HFFc6 (cell line): Measurements from ENCODE around the gene KIF23. TPM values are rescaled to one million over a fixed set of nuclear protein-coding genes. Genes with fewer than 3 reads are reported as not detected.

Experiments
- DNase-seq: peaks from one replicate; pipeline ENCODE4 v3.0.0-alpha.2; 2018
- H3K27ac Mint-ChIP-seq: 2 replicates; pipeline ENCODE4 v1.8.0; 2020; ENCODE audit warnings: mild to moderate bottlenecking, mixed read lengths
- H3K27me3 Mint-ChIP-seq: 2 replicates; pipeline ENCODE4 v1.8.0; 2021; ENCODE audit warnings: mild to moderate bottlenecking, moderate library complexity, mixed read lengths; ENCODE audit not compliant: insufficient read depth
- H3K36me3 Mint-ChIP-seq: 2 replicates; pipeline ENCODE4 v1.8.0; 2021; ENCODE audit warnings: low read depth, mixed read lengths
- H3K4me1 Mint-ChIP-seq: 2 replicates; pipeline ENCODE4 v1.8.0; 2020; ENCODE audit warnings: low read depth, mixed read lengths
- H3K4me3 Mint-ChIP-seq: 2 replicates; pipeline ENCODE4 v1.8.0; 2020; ENCODE audit warnings: mild to moderate bottlenecking, moderate library complexity, mixed read lengths
- H3K9me3 Mint-ChIP-seq: 2 replicates; pipeline ENCODE4 v1.8.0; 2020; ENCODE audit warnings: mild to moderate bottlenecking, mixed read lengths
- total RNA-seq, 6 experiments: library from RNA; stranded (reverse); fragmentation: NEBNext Ultra II Directional; extraction: Animal tissue kit (Norgen Biotek cat#: 25700); gene quantifications; 2 replicates in 1 of 6; 3 replicates in 5 of 6; pipeline ENCODE4 v1.2.3, GENCODE V29; 2021
- TF ChIP-seq, protein P1 (sequence below): fragments of 200-600 bp; sonication (generic); IDR thresholded peaks from 2 replicates; pipeline ENCODE4 v1.5.0; 2021; ENCODE audit warnings: antibody characterized with exemption, mild to moderate bottlenecking

Gene KIF23
- total RNA-seq, 6 experiments from 2014 or later: 37.0 to 74.7 (median 64.6) TPM

- Mint-ChIP-seq H3K27ac (peak overlapping the region; percentile 67), H3K4me1 (peaks cover 65% of the 10 kb centered on the region), H3K27me3 (no peaks in the 10 kb centered on the region), H3K4me3 (no peak overlapping the region), H3K36me3 (no peaks in the 10 kb centered on the region), H3K9me3 (no peaks in the 10 kb centered on the region)
- TF ChIP-seq, protein P1, sequence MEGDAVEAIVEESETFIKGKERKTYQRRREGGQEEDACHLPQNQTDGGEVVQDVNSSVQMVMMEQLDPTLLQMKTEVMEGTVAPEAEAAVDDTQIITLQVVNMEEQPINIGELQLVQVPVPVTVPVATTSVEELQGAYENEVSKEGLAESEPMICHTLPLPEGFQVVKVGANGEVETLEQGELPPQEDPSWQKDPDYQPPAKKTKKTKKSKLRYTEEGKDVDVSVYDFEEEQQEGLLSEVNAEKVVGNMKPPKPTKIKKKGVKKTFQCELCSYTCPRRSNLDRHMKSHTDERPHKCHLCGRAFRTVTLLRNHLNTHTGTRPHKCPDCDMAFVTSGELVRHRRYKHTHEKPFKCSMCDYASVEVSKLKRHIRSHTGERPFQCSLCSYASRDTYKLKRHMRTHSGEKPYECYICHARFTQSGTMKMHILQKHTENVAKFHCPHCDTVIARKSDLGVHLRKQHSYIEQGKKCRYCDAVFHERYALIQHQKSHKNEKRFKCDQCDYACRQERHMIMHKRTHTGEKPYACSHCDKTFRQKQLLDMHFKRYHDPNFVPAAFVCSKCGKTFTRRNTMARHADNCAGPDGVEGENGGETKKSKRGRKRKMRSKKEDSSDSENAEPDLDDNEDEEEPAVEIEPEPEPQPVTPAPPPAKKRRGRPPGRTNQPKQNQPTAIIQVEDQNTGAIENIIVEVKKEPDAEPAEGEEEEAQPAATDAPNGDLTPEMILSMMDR: no peak
- no peak for DNase-seq
These were observed 22.9 kb upstream of the KIF23 start for GRCh38 chr15:69391046-69391757.

DNA sequence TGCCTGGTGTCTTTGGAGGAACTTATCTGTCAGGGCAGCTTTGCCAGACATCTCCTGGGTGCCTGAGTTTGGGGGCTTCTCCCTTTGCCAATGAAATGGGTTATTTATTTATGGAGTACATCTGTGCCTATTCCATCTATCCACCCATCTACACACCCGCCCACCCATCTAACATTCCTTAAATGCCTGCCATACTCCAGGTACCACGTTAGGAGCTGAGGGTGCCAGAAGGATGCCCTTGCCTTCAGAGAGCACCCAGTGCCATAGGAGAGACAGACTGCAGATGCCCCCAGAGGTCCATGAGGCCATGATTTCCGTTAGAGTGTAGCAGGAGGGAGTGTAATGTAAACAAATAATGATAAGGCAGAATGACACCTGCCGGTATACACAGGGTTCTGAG lies 21.8 kb upstream of the KIF23 start:
- no peaks in the 10 kb centered on the region for H3K27me3 Mint-ChIP-seq

GRCh38 chr15:69393831-69394491 lies 20.2 kb upstream of the KIF23 start:
- peak overlapping the region; percentile 86 for H3K27ac Mint-ChIP-seq
- H3K9me3 Mint-ChIP-seq: no peaks in the 10 kb centered on the region
- H3K27me3 Mint-ChIP-seq: no peaks in the 10 kb centered on the region; the same call in 1 of the 2 replicates
- H3K4me1 Mint-ChIP-seq: peaks cover 63% of the 10 kb centered on the region
- DNase-seq: no peak
- H3K36me3 Mint-ChIP-seq: no peaks in the 10 kb centered on the region
- TF ChIP-seq, protein P1: no peak
- peak overlapping the region; percentile 45; the same call in 1 of the 2 replicates for H3K4me3 Mint-ChIP-seq

More for the DNA sequence above, 21.8 kb upstream of the KIF23 start:
- TF ChIP-seq, protein P1: no peak
- no peak overlapping the region for H3K4me3 Mint-ChIP-seq
- no peaks in the 10 kb centered on the region for H3K9me3 Mint-ChIP-seq
- DNase-seq: no peak
- H3K27ac Mint-ChIP-seq: no peak overlapping the region
- H3K4me1 Mint-ChIP-seq: peaks cover 65% of the 10 kb centered on the region
- no peaks in the 10 kb centered on the region for H3K36me3 Mint-ChIP-seq

- H3K4me3 Mint-ChIP-seq: peak overlapping the region; percentile 60
- H3K27ac Mint-ChIP-seq: peak overlapping the region; percentile 86
- TF ChIP-seq, protein P1: peak; percentile 99
- no peaks in the 10 kb centered on the region for H3K36me3 Mint-ChIP-seq
- no peaks in the 10 kb centered on the region for H3K9me3 Mint-ChIP-seq
- H3K27me3 Mint-ChIP-seq: no peaks in the 10 kb centered on the region; the same call in 1 of the 2 replicates
- peak; percentile 50 for DNase-seq
- H3K4me1 Mint-ChIP-seq: peaks cover 68% of the 10 kb centered on the region
These were observed 19.4 kb upstream of the KIF23 start for GRCh38 chr15:69394556-69395282.

DNA sequence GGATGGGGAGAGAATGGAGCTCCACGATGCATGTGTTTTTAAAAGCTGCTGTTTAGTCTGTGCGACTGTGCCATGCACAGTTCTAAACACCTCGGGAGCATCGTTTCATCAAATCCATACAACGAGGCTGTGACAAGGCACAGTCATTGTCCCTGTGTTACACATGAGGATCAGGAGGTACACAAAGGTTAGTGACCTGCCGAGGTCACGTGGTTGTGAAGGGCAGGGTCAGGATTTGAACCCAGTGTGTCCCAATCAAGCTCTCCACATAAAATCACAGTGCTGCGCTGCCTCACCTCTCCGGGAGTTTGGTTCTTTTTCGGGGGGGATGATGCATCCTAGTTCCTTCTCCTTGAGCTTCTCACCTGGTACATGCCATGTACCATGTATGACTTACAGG lies 18.7 kb upstream of the KIF23 start:
- H3K27ac Mint-ChIP-seq: no peak overlapping the region

More for the DNA sequence above, 18.7 kb upstream of the KIF23 start:
- H3K9me3 Mint-ChIP-seq: no peaks in the 10 kb centered on the region
- DNase-seq: no peak
- TF ChIP-seq, protein P1: no peak
- H3K4me3 Mint-ChIP-seq: no peak overlapping the region
- H3K36me3 Mint-ChIP-seq: peaks cover 2% of the 10 kb centered on the region
- no peaks in the 10 kb centered on the region; the same call in 1 of the 2 replicates for H3K27me3 Mint-ChIP-seq
- H3K4me1 Mint-ChIP-seq: peaks cover 65% of the 10 kb centered on the region
